Measurements from ENCODE around the gene NR3C2.
"Not testable (repeated sequence)": the region's sequence is repeated elsewhere in the genome, so short reads cannot be mapped to it uniquely, and the experiment has no call there.

The NR3C2 gene

DNA sequence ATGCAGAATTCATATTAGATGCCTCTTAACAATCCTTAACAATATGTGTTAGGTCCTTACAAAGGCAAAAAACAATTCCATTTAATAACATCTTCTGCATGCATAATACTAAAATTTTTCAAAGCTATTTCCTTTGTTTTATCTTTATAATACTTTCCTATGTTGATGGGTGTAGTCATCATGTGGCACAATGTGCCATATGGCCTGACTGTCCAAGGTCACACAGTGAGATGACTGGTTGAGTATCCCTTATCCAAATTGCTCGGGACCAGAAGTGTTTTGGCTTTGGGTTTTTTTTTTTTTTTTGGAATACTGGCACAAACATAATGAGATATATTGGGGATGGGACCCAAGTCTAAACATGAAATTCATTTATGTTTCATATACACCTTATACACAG lies 77.7 kb downstream of the NR3C2 start:
- no peak for DNase-seq

DNA sequence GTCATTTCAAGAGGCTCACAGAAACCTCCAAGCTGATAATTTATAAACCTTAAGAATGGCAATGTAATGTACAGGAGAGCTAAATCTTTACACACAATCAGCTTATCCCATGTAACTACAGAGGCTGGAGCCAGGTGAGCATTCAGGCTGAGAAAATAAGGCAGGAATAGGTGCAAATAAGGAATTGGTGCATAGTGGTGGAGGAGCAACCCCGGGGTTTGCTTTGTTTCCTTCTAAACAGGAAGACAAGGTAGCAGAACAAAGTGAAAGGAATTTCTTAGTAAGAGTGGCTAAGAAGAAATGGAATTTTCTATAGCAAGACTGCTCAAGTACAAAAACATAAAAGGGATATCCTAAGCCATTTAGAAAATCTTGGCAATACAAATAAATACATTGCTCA lies 82.4 kb downstream of the NR3C2 start:
- DNase-seq = no peak

DNA sequence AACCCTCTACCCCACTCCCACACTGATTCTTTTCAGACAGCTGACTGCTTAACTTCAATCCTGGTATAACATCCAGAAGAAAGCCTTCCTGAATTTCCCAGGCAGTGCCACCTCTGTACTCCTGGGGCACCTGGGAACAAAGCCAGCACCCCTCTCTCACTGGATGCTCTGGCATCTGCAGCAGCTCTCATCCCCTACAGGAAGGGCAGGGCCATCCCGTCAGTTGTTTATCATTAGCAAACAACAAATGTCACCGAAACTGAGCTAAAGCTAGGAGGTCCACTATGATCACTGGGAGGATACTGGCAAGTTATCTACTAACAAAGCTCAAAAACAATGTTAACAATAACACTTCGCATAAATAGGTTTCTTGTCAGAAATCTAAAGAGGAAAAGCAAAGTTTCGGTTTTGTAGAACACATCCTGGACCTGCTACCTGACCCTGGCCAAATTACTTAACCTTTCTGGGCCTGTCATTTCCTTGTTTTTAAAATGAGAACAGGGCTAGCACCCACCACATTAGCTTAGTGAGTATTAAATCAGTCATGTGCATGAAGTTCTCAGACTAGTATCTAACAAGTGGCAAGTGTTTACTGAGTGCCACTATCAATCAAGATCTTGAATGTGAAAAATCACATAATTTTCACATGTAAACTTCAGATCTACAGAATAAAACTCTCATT lies 86.6 kb downstream of the NR3C2 start:
- no peak for DNase-seq

DNA sequence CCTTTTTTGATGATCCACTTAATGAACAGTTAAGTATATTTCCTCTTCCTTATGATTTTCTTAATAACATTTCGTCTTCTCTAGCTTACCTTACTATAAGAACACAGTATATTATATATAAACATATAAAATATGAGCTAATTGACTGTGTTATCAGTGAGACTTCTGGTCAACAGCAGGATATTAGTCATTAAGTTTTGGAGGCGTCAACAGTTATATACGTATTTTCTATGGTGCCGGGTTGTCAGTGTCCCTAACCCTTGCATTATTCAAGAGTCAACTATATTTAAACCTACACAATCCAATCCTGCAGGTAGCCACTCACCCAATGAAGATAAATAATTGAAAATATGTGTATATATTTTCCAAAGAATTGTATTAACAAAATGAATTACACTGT lies 88.0 kb downstream of the NR3C2 start:
- no peak for DNase-seq

DNA sequence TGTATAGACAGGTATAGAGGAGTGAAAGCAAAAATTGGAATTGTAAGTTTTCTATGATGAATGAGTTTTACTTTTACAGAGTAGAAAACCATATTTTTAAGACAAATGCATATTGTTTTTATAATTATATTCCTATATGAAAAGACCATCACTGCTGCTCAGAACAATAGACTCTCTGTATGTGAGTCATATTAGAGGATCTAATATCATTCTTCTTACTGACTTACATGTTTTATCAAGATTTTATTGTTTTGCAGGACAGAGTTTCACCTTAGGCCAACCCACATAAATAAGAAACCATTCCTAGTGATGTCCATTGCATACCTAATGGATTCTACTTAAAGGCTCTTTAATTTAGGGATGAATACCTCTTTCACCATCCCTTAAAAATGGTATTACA lies 88.6 kb downstream of the NR3C2 start:
- DNase-seq = no peak

DNA sequence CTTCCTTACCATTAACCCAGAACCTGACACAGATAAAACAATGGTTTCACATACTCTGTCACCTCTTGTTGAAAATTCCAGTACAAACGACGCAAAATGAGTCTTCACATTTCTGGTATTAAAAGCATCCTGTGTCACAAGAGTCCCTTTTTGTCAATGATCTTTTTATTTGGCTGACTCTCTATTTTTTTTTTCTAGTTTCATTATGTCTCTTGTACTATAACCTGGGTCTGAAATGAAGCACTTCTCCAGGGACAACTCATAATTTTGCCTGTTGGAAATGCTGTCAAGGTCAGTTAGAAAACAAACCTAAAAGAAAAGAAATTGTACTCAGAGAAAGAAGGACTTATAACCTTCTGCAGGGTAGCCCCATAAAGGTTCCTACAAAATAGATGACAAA lies 93.1 kb downstream of the NR3C2 start:
- no peak for DNase-seq

DNA sequence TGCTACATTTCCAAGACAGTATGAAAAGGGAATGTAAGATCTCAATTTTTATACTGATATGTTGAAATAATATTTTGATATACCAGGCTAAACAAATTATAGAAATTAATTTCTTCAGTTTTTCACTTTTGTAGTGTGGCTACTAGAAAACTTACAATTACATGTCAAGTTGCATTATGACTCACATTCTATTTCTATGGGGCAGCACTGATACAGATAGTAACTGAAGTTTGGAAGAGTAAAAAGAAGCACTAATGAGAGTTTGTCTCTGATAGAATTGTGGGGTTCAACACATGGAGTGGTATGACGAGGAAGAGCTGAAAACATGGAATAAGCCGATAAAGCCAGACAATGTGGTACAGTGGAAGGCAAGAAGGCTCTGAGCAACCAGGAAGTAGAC lies 95.6 kb downstream of the NR3C2 start:
- DNase-seq = no peak

DNA sequence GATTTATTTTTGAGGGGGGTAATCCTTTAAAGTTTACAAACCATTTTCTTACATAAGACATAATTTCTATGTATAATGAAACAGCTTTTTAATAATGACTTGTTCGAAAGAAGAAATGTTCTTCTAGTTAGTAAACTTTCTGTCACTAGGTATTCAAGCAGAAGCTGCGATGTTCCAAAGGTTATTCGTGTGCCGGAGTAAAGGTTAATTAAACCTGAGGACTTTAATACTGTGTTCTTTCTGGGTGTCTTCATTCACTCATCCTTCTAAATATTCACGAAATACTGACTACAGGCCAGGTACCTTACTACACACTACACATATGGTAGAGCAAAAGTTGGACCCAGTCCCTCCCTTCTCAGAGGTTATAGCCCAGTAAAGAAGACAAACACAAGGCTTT lies 96.7 kb downstream of the NR3C2 start:
- DNase-seq = no peak

DNA sequence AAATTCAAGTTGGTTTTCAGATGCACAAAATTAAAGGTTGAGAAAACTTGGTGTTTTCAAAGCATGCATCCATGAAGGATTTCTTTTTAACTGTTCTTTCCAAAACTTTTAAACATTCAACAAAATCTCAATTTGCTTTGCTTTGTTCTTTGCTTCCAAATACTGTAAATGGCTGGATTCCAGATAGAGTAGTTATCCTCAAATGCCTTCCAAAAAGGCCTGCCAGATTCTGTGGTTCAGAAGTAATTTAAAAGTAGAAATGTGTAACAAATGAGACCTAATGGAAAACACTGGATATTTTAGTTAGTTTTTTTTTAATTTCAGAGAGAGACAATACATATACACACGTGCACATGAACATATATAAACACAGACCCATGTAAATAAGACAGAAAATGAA lies 97.3 kb downstream of the NR3C2 start:
- DNase-seq = no peak

DNA sequence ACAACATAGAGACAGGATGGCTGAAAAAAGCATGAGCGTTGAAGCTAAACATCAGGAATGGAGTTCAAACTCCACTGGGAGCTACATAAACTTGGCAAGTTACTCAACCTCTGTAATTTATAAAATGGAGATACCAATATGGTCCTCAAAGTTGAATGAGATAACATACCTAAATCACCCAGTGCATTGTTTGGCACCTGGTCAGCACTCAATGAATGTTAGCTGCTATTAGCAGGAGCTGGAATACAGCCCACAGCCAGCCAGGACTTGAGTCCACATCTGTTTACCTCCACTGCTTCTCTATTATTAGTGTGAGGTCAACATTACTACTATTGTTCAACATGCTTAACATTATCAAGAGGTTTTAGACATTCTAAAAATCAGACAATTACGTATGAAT lies 97.9 kb downstream of the NR3C2 start:
- DNase-seq = no peak

DNA sequence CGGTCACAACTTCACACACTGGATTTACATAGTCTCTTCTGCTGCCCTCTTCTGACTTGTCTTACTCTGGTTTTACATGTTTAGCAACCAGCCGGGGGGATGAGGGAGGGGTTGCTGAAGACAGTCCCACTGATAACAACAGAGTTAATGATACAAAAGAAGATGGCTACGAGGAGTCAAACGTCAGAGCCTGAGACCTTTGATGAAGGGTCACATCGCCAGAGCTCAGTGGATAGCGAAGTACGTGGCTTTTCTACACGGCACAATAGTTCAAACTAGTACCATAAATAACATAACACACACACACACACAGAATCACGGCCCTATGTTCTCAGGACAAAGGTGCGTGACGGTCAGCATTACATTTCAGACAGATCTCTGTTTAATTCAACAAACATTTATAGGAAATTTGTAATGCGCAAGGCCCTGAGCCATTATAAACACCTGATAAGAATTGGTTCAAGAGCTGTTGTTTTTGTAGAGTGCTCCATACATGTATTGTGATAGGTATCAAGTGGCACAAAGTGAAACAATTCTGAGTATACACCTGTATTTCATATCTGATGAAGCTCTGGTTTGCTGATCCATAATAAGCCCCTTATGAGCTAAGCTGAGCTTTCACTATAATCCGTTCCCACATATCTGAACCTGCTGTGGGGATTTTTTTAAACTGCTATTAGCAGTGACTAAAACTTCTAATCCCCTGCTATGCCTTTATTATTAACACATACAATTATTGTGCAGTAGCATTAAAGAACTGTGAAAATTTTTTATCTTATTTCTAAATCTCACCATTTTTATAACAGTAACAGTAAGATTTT lies 100.0 kb downstream of the NR3C2 start:
- no peak for DNase-seq

DNA sequence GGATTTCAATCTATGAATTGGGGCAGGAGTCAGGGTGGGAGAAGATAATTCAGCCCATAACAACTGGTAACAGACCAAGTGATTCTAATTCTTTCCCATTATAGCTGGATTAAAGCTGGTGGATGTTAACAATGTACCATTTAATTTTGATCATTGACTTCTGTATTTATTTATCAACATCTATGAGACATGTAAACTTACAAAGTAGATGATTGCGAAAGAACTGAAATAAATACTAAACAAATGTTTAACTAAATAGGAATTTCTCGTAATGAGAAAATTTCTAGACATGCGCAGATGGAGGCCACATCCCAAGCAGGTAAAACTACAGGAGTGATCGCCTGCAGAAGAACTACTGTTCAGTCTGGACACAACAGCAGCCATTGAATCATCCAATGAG lies 107.1 kb downstream of the NR3C2 start:
- DNase-seq = no peak

DNA sequence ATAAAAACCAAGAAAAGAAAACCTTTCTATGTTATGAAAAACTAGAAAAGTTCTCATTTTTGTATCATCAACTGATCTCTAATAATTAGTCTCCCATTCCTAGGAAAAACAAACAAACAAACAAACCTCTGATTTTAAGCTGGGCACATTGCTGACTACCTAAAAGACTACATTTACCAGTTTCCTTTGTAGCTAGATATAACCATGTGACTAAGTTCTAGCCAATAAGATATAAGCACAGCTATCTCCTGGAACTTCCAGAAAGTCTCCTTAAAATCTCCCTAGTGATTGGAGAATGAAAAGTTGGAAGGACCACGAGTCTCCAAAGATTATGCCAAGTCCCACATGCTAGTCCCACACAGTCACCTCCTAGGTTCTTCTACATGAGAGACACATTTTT lies 108.9 kb downstream of the NR3C2 start:
- no peak for DNase-seq

DNA sequence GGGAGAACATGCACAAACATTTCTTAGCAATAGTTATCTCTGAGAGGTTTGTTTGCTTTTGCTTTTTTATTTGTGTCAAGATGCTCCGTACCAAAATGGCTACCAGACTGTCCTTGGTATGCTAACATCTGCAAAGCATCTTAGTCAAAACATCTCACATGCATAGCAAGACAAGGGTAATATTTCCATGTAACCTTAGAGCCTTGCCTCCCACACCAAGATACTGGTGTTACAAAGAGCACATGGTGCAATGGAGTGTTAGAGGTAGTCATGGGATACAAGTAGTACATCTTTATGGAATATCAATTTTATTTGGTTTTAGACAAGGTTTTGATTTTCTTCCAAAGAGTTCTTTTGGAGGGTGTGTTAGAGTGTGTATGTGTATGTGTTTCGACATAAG lies 109.7 kb downstream of the NR3C2 start:
- DNase-seq = no peak

DNA sequence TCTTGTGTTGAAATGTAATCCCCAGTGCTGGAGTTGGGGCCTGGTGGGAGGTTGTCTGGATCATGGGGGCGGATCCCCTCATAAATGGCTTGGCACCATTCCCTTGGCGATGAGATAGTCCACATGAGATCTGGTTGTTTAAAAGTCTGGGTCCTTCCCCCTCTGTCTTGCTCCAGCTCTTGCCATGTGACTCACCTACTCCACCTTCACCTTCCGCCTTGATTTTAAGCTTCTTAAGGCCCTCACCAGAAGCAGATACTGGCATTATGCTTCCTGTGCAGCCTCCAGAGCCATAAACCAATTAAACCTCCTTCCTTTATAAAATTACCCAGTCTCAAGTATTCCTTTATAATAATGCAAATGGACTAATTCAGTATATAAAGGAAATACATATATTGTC lies 111.5 kb downstream of the NR3C2 start:
- DNase-seq = no peak

DNA sequence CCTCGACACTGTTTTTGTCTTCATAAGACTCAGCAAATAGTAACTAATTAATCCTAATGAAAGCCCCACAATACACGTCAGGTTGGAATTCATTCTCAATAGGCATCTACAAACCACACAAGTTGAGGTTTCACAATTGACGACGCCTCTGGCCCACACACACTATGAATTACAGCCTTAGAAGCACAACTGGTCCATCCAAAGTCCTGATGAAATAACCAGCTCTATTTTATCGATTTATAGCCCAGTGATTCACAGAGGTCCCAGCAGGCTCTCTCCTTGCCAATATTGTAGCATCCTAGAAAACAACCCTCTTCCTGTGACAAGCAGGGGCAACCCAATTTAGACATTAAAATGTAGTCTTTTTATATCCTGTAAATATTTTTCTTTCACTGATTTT lies 112.1 kb downstream of the NR3C2 start:
- DNase-seq = no peak

DNA sequence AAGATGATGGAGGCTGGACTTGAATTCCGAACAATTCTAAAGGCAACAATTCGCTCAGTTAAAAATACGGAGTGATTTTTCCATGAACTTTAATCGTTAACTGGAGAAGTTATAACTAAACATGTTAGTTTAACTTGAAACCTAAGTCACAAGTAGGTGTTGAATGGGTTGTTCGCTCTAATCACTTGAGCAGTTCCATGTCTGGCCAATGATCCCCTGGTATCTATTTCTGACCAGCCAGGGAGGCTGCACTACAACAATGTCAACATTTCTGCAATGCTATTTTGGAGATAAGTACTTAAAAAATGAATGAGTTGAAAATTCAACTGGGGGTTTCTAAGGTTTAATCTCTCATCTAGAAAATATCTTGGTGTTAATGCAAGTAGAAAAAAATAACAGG lies 112.5 kb downstream of the NR3C2 start:
- DNase-seq = no peak

DNA sequence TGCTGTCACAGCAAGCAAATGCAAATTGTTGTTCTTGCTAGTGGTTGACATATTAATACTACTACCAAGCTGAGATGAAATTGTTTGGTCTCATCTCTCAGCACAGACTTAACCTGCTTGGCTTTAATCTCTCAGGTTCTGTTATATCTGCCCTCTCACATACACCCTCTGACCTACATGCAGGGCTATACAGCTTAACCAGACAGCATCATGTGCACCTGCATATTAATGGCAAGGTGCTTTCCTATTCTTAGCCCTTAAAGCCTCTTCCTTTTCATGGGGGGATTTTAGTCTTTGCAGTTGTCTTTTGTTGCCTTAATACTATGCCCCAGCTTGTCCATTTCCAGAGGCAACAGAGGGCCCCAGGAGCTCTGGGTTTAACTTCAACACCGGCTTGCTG lies 114.5 kb downstream of the NR3C2 start:
- DNase-seq = no peak

DNA sequence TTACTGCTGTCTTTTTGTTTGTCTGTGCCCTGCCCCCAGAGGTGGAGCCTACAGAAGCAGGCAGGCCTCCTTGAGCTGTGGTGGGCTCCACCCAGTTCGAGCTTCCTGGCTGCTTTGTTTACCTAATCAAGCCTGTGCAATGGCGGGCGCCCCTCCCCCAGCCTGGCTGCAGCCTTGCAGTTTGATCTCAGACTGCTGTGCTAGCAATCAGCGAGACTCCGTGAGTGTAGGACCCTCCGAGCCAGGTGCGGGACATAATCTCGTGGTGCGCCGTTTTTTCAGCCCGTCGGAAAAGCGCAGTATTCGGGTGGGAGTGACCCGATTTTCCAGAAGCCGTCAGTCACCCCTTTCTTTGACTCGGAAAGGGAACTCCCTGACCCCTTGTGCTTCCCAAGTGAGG lies 118.9 kb downstream of the NR3C2 start:
- not testable (repeated sequence) for DNase-seq

DNA sequence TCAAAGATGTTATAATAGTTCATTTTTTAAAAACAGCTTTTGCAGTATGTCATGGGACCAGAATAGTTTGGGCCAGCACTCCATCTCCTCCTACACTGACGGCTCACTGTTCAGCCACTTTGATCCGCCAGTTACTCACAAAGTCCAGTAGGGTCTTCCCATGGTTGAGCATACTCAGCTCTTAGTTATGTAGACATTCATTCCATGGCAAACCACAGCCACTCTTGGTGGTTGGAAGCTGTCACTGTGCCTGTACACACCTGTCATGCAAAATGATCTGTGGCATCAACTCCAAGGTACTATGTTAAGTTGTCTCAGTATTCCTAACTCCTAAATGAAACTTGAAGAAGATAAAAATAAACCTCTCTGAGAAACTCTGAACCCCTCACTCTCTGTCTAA lies 127.2 kb downstream of the NR3C2 start:
- no peak for DNase-seq

DNA sequence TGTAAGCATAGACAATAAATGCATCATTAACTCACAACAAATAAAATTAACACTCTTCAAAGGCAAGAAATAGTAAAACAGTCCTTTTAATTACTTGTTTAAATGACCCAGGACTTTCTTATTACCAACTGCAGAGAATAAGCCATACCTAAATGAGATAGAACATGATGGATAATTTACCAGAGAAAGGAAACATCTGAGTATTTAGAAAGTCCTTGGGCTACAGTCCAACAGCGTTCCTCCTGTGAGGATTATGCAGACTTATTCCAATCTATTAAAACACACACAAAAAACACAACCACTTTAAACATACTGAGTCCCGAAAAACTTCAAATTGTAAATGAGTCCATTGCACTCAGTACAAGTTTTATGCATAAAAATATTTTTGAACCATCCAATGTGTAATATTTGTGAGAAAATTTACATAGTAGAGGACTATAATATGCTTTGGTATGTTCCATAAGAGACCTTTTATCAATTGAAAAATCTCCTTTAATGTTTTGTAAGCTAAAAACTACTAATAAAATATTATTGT lies 129.2 kb downstream of the NR3C2 start:
- no peak for DNase-seq

DNA sequence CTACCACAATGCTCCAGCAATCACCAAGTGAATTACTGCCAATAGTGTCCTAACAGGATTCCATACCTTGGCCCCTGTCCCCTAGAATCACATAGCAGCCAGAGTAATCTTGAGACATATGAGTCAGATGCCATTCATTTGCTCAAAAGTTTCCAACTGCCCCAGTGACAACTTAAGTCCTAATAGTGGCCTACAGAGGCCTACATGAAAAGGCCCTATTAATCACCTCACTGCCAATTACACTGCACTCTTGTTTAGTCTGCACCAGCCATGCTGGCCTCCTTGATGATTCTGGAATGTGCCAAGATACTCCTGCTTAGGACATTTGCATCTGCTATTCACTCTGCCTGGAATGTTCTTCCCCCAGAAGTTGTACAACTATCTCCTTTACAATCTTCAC lies 130.7 kb downstream of the NR3C2 start:
- DNase-seq = no peak

DNA sequence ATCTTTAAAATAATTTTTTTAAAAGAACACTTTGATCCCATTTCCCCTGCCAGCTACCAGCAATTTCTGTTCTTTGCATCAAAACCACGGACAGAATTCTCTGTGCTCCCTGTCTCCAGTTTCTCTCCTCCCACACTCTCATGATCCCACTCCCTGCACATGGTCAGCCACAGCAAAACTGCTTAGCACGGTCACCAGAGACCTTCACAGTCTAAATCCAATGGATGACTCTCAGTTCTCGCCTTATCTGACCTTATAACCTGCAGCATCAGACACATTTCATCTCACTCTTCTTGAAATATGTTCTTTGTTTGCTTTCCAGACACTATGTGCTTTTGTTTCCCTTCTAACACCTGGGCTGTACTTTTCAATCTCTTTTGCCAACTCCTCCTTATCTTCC lies 131.5 kb downstream of the NR3C2 start:
- DNase-seq = no peak

DNA sequence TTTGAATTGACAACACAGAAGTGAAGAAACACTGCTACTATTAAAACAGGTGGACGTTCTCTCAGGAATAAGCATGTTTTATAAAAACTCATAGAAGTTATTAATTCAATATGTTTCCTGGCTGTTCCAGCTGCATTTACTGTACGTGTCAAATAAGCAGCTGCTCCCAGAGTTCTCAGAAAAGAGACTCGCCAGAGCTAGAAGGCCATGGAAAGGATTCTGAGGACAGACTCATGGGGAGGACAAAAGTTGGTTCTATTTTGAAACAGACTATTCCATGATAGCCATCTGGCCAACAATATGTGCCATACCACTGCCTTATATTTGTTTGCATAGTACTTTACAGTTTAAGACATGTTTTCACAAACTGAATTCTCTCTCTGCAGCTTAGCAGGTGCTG lies 136.5 kb downstream of the NR3C2 start:
- no peak for DNase-seq

DNA sequence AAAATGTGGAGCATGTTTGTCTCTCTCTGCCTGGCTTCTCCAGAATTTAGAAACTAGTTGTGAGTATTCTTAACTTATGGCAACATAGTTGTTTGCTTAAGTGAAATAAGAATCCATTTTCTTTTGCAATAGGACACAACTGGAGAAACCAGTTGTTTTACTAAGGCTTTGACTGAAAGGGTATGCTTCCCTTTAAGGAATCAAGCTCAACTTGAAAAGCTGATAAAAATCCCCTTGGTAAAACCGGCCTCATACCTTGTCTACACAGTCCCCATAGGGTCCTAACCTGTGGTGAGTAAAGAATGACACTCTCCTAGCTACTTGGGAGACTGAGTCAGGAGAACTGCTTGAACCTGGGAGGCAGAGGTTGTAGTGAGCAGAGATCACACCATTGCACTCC lies 139.8 kb downstream of the NR3C2 start:
- no peak for DNase-seq
